Sigmoid colon (tissue), 7 donors: Measurements from ENCODE around the gene NOL4L. TPM values are rescaled to one million over a fixed set of nuclear protein-coding genes. Genes with fewer than 3 reads are reported as not detected.

Experiments
- DNase-seq: peaks from one replicate; pipeline ENCODE4 v3.0.0-alpha.2; 2019
- H3K27ac ChIP-seq, 4 donors: fragments of 200-600 bp; sonication (generic); one replicate each; pipeline ENCODE4 v1.5.1; 2016 to 2019; ENCODE audit warnings: mild to moderate bottlenecking in 1 of 4
- H3K27me3 ChIP-seq, 3 donors: fragments of 200-600 bp; sonication (generic); one replicate each; pipeline ENCODE4 v1.5.1; 2019; ENCODE audit warnings: mild to moderate bottlenecking in 1 of 3
- H3K36me3 ChIP-seq, 4 donors: fragments of 200-600 bp; sonication (generic); one replicate each; pipeline ENCODE4 v1.5.1; 2016 to 2019
- H3K4me1 ChIP-seq, 4 donors: fragments of 200-600 bp; sonication (generic); one replicate each; pipeline ENCODE4 v1.5.1; 2017 to 2019
- H3K4me3 ChIP-seq, 4 donors: fragments of 200-600 bp; sonication (generic); one replicate each; pipeline ENCODE4 v1.5.1; 2017 to 2019; ENCODE audit warnings: mild to moderate bottlenecking in 2 of 4, moderate library complexity in 1 of 4
- H3K9me3 ChIP-seq, 4 donors: fragments of 200-600 bp in 3 of 4; sonication (generic) in 3 of 4; one replicate each; pipeline versions ENCODE4 v1.5.1 to v1.6.1; 2013 to 2019
- CTCF ChIP-seq, 4 experiments: fragments of 450-650 bp in 3 of 4; fragments of 200-600 bp in 1 of 4; IDR thresholded peaks; one replicate each; pipeline ENCODE4 v1.5.1; 2016 to 2019; ENCODE audit warnings: antibody characterized with exemption in 4 of 4, mild to moderate bottlenecking in 3 of 4, moderate library complexity in 2 of 4
- EP300 ChIP-seq, 4 donors: sonication (generic); formaldehyde crosslinking; IDR thresholded peaks; one replicate each; pipeline ENCODE4 v1.6.1; 2017; ENCODE audit warnings: antibody characterized with exemption in 4 of 4
- POLR2A ChIP-seq, 2 donors: fragments of 450-650 bp; IDR thresholded peaks; one replicate each; pipeline ENCODE4 v1.6.1; 2016; ENCODE audit warnings: antibody characterized with exemption in 2 of 2, mild to moderate bottlenecking in 2 of 2, moderate library complexity in 2 of 2
- POLR2AphosphoS5 ChIP-seq, 4 donors: sonication (generic); formaldehyde crosslinking; IDR thresholded peaks; one replicate each; pipeline ENCODE4 v1.6.1; 2017; ENCODE audit warnings: antibody characterized with exemption in 4 of 4
- WGBS, 2 donors: extraction: QIAGEN DNeasy Blood & Tissue Kit; methylation state at CpG; one replicate each; pipeline ENCODE4 v1.1.7; 2013; 5-methylcytosine and 5-hydroxymethylcytosine counted together
- intact Hi-C: fragments of 100-400 bp; cut with DNase I; formaldehyde crosslinking; loops from one replicate; pipeline ENCODE4 v1.15.1; 2023
- polyA plus RNA-seq, 3 donors: library from polyadenylated mRNA; stranded (reverse); fragments of 200-250 nt; gene quantifications; one replicate each; pipeline ENCODE4 v1.2.3, GENCODE V29; 2013
- total RNA-seq, 4 donors: library from RNA; depleted of rRNA; stranded (reverse); fragments of >200 nt; gene quantifications; one replicate each; pipeline ENCODE4 v1.1.0, GENCODE V29; 2016
- donor health status: healthy with polysubstance abuse.
- donor health status: Bipolar disorder and iron deficiency.
- donor health status: healthy.

The NOL4L gene
- total and polyA plus RNA-seq, 7 donors: 9.2 to 34.7 (median 16.8) TPM

- Histone ChIP-seq H3K27me3 (peaks cover 0 to 13% (median 0%) of the 10 kb centered on the region in 3 donors), H3K4me3 (no peak overlapping the region), H3K36me3 (no peaks in the 10 kb centered on the region), H3K4me1 (no peaks in the 10 kb centered on the region), H3K27ac (no peak overlapping the region), H3K9me3 (no peaks in the 10 kb centered on the region)
- WGBS, 2 donors: 72 to 77% methylated on average over 17 of the region's 17 CpGs
- DNase-seq: no peak
- intact Hi-C loops: no loop called here
- TF ChIP-seq EP300 (IDR thresholded peaks at IDR 0.05) (no peak), POLR2AphosphoS5 (IDR thresholded peaks at IDR 0.05) (no peak), POLR2A (IDR thresholded peaks at IDR 0.05) (no peak), CTCF (IDR thresholded peaks at IDR 0.05) (no peak)
These were observed 25.5 kb upstream of the NOL4L start for GRCh38 chr20:32610472-32611218.

- H3K9me3 ChIP-seq: no peaks in the 10 kb centered on the region
- H3K36me3 ChIP-seq: no peaks in the 10 kb centered on the region
- no peak overlapping the region for H3K27ac ChIP-seq
- DNase-seq: no peak
- no peak overlapping the region for H3K4me3 ChIP-seq
- H3K27me3 ChIP-seq: peaks cover 0 to 13% (median 0%) of the 10 kb centered on the region in 3 donors
- 89 to 91% methylated on average over 4 of the region's 4 CpGs for WGBS, 2 donors
- no peaks in the 10 kb centered on the region for H3K4me1 ChIP-seq
- TF ChIP-seq CTCF (IDR thresholded peaks at IDR 0.05) (no peak), EP300 (IDR thresholded peaks at IDR 0.05) (no peak)
- intact Hi-C loops: no loop called here
These were observed 24.9 kb upstream of the NOL4L start for GRCh38 chr20:32609993-32610392.

DNA sequence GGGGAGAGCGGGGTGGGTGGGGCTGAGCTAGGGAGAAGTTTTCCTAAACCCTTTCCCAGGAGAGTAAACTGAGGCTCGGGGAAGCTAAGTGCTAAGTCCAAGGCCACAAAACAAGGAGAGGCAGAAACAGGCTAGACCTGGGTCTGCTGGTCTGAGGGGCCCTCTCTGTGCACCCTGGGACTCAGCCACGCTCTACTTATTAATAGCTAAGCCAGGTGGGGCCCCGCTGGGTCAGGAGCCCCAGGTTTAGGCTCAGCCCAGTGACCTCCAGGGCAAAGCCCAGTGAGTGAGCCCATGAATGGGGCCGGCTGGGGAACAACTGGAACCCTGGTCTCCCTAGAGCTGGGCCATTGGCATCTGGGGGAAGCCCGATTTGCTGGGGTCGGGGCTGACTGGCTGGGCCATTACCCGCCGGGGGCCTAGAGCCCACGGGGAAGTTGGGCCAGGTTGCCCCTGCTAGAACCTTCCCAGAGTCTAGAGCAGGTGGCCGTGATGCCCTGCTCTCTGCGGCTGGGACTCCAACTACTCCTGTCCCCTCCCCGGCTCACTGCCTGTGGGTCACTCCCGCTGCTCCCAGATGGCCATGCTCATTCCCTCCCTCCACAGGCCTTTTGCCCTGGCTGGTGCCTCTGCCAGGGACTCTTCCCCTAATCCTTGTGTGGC lies 24.1 kb upstream of the NOL4L start:
- Histone ChIP-seq H3K27me3 (peaks cover 0 to 17% (median 0%) of the 10 kb centered on the region in 3 donors), H3K9me3 (no peaks in the 10 kb centered on the region), H3K4me1 (no peaks in the 10 kb centered on the region), H3K27ac (no peak overlapping the region), H3K36me3 (no peaks in the 10 kb centered on the region), H3K4me3 (no peak overlapping the region)
- WGBS, 2 donors: 84 to 90% methylated on average over 14 of the region's 14 CpGs
- intact Hi-C loops: no loop called here
- TF ChIP-seq CTCF (IDR thresholded peaks at IDR 0.05): no peak
- TF ChIP-seq POLR2A (IDR thresholded peaks at IDR 0.05): no peak
- TF ChIP-seq EP300 (IDR thresholded peaks at IDR 0.05): no peak
- TF ChIP-seq POLR2AphosphoS5 (IDR thresholded peaks at IDR 0.05): no peak
- DNase-seq: no peak

DNA sequence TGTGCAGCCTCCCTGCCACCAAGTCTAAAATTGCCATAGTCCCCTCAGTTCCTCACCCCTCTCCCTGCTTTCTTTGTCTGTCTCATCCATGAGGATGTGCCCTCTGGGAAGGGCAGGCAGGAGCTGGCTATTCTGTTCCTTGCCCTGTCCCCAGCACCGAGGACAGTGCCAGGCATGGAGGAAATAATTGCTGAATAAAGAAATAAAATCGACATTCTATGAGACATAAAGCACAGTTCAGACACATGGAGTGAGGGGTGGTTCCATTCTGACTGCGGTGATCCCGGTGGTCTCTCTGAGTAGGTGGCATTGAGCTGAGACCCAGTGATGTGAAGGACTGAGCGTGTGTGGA lies 23.5 kb upstream of the NOL4L start:
- no peak for DNase-seq
- no peaks in the 10 kb centered on the region for H3K9me3 ChIP-seq
- no peaks in the 10 kb centered on the region for H3K4me1 ChIP-seq
- peaks cover 0 to 22% (median 0%) of the 10 kb centered on the region in 3 donors for H3K27me3 ChIP-seq
- H3K27ac ChIP-seq: no peak overlapping the region
- TF ChIP-seq EP300 (IDR thresholded peaks at IDR 0.05) (no peak), CTCF (IDR thresholded peaks at IDR 0.05) (no peak), POLR2AphosphoS5 (IDR thresholded peaks at IDR 0.05) (no peak)
- WGBS, 2 donors: 76 to 93% methylated on average over 5 of the region's 5 CpGs
- intact Hi-C loops: no loop called here
- no peaks in the 10 kb centered on the region for H3K36me3 ChIP-seq
- no peak overlapping the region for H3K4me3 ChIP-seq
